Left ventricle myocardium inferior (tissue), 1 donor: ENCODE results near the gene KCNG2. TPM values are rescaled to one million over a fixed set of nuclear protein-coding genes. Genes with fewer than 3 reads are reported as not detected.
"Not testable (repeated sequence)": the region's sequence is repeated elsewhere in the genome, so short reads cannot be mapped to it uniquely, and the experiment has no call there.

ENCODE experiments used
- DNase-seq: peaks from one replicate; pipeline ENCODE4 v3.0.0-alpha.2; 2020
- H3K27ac ChIP-seq: fragments of 200-600 bp; replicated peaks from 2 replicates; pipeline ENCODE4 v1.8.0; 2021
- H3K27me3 ChIP-seq: fragments of 200-600 bp; 2 replicates; pipeline ENCODE4 v1.8.0; 2021; ENCODE audit warnings: low read depth
- H3K36me3 ChIP-seq: fragments of 200-600 bp; 2 replicates; pipeline ENCODE4 v1.8.0; 2021
- H3K4me1 ChIP-seq: fragments of 200-600 bp; 2 replicates; pipeline ENCODE4 v1.8.0; 2021
- H3K4me3 ChIP-seq: fragments of 200-600 bp; 2 replicates; pipeline ENCODE4 v1.8.0; 2021; ENCODE audit warnings: mild to moderate bottlenecking, moderate library complexity
- H3K9me3 ChIP-seq: fragments of 200-600 bp; replicated peaks from 2 replicates; pipeline ENCODE4 v1.8.0; 2021
- CTCF ChIP-seq: fragments of 200-600 bp; IDR thresholded peaks from 2 replicates; pipeline ENCODE4 v1.8.0; 2021; ENCODE audit warnings: antibody characterized with exemption, mild to moderate bottlenecking, borderline replicate concordance
- intact Hi-C: fragments of 100-400 bp; cut with micrococcal nuclease; formaldehyde crosslinking; loops from one replicate; pipeline ENCODE4 v1.11.0; 2022
- total RNA-seq: library from RNA; stranded (reverse); fragmentation: NEBNext Ultra II Directional; extraction: Animal tissue kit (Norgen Biotek cat#: 25700); gene quantifications from one replicate; pipeline ENCODE4 v1.2.1, GENCODE V29; 2021
- donor health status: DM: no; HTN: yes; CAD: no; lungs with severe emphysema.

The KCNG2 gene
- total RNA-seq, 1 donor from 2014 or later = not detected

- Histone ChIP-seq H3K36me3 (no peaks in the 10 kb centered on the region), H3K4me1 (no peaks in the 10 kb centered on the region), H3K9me3 (peaks cover 6% of the 10 kb centered on the region), H3K4me3 (no peak overlapping the region), H3K27me3 (peaks cover 72% of the 10 kb centered on the region), H3K27ac (no peak overlapping the region)
- no peak for DNase-seq
- intact Hi-C loops = no loop called here
- TF ChIP-seq CTCF = no peak
Measured at GRCh38 chr18:79875931-79876461, 78.3 kb downstream of the KCNG2 start.

- TF ChIP-seq CTCF = no peak
- Histone ChIP-seq H3K4me1 (no peaks in the 10 kb centered on the region), H3K36me3 (no peaks in the 10 kb centered on the region), H3K27me3 (peaks cover 67% of the 10 kb centered on the region), H3K27ac (no peak overlapping the region), H3K9me3 (peaks cover 6% of the 10 kb centered on the region), H3K4me3 (no peak overlapping the region)
- no peak for DNase-seq
- intact Hi-C loops = no loop called here
Measured at GRCh38 chr18:79876497-79876896, 78.8 kb downstream of the KCNG2 start.

- Histone ChIP-seq H3K9me3 (peaks cover 6% of the 10 kb centered on the region), H3K27me3 (peaks cover 60% of the 10 kb centered on the region), H3K27ac (no peak overlapping the region), H3K4me3 (no peak overlapping the region), H3K36me3 (no peaks in the 10 kb centered on the region), H3K4me1 (no peaks in the 10 kb centered on the region)
- no peak for DNase-seq
- no peak for TF ChIP-seq CTCF
- intact Hi-C loops = no loop called here
Measured at GRCh38 chr18:79877163-79878091, 79.7 kb downstream of the KCNG2 start.

GRCh38 chr18:79878246-79878645 lies 80.5 kb downstream of the KCNG2 start:
- H3K4me1 ChIP-seq, intact Hi-C loops, H3K36me3 ChIP-seq, DNase-seq, H3K4me3 ChIP-seq, H3K9me3 ChIP-seq, H3K27ac ChIP-seq: not testable (repeated sequence)
- H3K27me3 ChIP-seq = peaks cover 52% of the 10 kb centered on the region

- DNase-seq = no peak
- Histone ChIP-seq H3K9me3 (peaks cover 6% of the 10 kb centered on the region), H3K27me3 (peaks cover 46% of the 10 kb centered on the region), H3K4me1 (no peaks in the 10 kb centered on the region), H3K4me3 (no peak overlapping the region), H3K36me3 (no peaks in the 10 kb centered on the region), H3K27ac (no peak overlapping the region)
- TF ChIP-seq CTCF = no peak
- intact Hi-C loops = no loop called here
Measured at GRCh38 chr18:79878741-79879378, 81.1 kb downstream of the KCNG2 start.
